ENCODE results near the gene MYO16. TPM values are rescaled to one million over a fixed set of nuclear protein-coding genes. Genes with fewer than 3 reads are reported as not detected.

Gene MYO16
- total RNA-seq, 2 donors from 2014 or later = 0.42 TPM; not detected in 1

DNA sequence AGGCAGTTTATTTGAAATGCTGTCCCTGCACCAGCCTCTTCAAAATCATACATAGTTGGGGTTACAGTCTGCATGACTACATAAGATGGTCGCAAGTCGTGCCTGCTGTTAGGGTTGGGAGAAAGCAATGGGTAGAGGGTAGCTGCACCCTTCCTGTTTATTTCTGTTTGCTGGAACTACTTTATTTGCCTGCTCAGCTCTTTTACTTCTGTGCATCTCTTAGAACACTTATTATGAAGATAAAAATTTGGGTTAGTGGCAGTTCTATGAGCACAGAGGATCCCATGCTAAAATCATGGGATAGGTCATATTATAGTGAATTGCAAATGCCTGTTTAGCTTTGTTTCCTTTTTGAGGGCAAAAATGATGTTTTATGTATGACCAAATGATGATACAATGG lies 160.1 kb downstream of the MYO16 start:
- Histone ChIP-seq H3K4me1 (ENCODE audit: control insufficient read depth in 1 of 2, low read depth in 2 of 2) (no peaks in the 10 kb centered on the region), H3K9me3 (no peaks in the 10 kb centered on the region), H3K27ac (no peak overlapping the region), H3K4me3 (no peak overlapping the region), H3K27me3 (replicated peaks; ENCODE audit: insufficient read depth) (no peaks in the 10 kb centered on the region), H3K36me3 (no peaks in the 10 kb centered on the region)
- ATAC-seq (ENCODE audit: insufficient number of reproducible peaks, low FRiP score, low read depth) (no peak), DNase-seq (ENCODE audit: low spot score) (no peak)
- TF ChIP-seq CTCF (IDR thresholded peaks at IDR 0.05) = no peak

GRCh38 chr13:108795841-108796240 lies 166.4 kb downstream of the MYO16 start:
- TF ChIP-seq CTCF (IDR thresholded peaks at IDR 0.05) = no peak
- H3K4me3 ChIP-seq = no peak overlapping the region
- no peak for DNase-seq (ENCODE audit: low spot score)
- ATAC-seq (ENCODE audit: insufficient number of reproducible peaks, low FRiP score, low read depth) = no peak
- no peaks in the 10 kb centered on the region for H3K9me3 ChIP-seq
- H3K27me3 ChIP-seq (replicated peaks; ENCODE audit: insufficient read depth) = no peaks in the 10 kb centered on the region
- no peak overlapping the region for H3K27ac ChIP-seq
- H3K36me3 ChIP-seq = no peaks in the 10 kb centered on the region
- H3K4me1 ChIP-seq (ENCODE audit: control insufficient read depth in 1 of 2, low read depth in 2 of 2) = no peaks in the 10 kb centered on the region

- Histone ChIP-seq H3K27me3 (replicated peaks; ENCODE audit: insufficient read depth) (no peaks in the 10 kb centered on the region), H3K36me3 (no peaks in the 10 kb centered on the region), H3K4me1 (ENCODE audit: control insufficient read depth in 1 of 2, low read depth in 2 of 2) (no peaks in the 10 kb centered on the region), H3K4me3 (no peak overlapping the region), H3K27ac (no peak overlapping the region), H3K9me3 (no peaks in the 10 kb centered on the region)
- no peak for TF ChIP-seq CTCF (IDR thresholded peaks at IDR 0.05)
- no peak for DNase-seq (ENCODE audit: low spot score)
- ATAC-seq (ENCODE audit: insufficient number of reproducible peaks, low FRiP score, low read depth) = no peak
Observed at GRCh38 chr13:108797354-108797753, 167.9 kb downstream of the MYO16 start.

DNA sequence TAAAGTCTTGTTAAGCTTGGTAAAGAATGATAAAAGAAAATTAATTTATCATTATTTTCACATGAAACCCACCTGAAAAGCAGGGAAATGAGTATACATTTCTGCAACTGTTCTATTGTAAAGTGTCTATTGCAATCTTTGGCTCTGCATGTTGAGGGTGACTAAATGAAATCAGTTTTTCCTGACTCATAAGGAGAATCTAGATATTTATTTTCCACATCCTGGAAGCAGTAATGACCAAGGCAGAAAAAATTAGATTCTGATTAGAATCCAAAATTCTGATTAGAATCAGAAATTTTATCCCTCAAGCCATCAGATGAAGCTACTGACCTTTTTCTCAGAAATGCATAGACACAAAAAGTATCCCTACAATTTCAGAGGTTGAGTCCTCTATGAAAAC lies 178.4 kb downstream of the MYO16 start:
- H3K27me3 ChIP-seq (replicated peaks; ENCODE audit: insufficient read depth) = no peaks in the 10 kb centered on the region
- no peak overlapping the region for H3K4me3 ChIP-seq
- H3K9me3 ChIP-seq = no peaks in the 10 kb centered on the region
- no peaks in the 10 kb centered on the region for H3K36me3 ChIP-seq
- DNase-seq (ENCODE audit: low spot score) (no peak), ATAC-seq (ENCODE audit: insufficient number of reproducible peaks, low FRiP score, low read depth) (no peak)
- TF ChIP-seq CTCF (IDR thresholded peaks at IDR 0.05) = no peak
- no peak overlapping the region for H3K27ac ChIP-seq
- H3K4me1 ChIP-seq (ENCODE audit: control insufficient read depth in 1 of 2, low read depth in 2 of 2) = no peaks in the 10 kb centered on the region

DNA sequence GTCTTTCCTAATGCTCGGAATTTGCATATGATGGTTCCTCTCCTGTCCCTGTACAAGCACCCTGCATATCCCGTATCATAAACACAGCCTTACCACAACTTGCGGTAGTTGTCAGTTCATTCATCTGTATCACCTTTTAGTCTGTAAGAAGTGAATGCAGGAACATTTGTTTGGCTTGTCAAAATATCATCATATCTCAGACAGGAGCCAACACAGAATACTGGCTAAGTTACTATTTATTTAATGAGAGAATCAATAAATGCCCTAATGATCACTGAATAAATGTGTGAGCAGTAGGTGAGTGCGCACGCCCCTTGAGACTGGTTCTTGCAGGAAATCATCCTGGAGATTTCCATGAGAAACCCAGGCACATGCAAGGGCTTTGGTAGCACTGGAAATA lies 182.8 kb downstream of the MYO16 start:
- Histone ChIP-seq H3K9me3 (no peaks in the 10 kb centered on the region), H3K4me3 (no peak overlapping the region), H3K27ac (no peak overlapping the region), H3K27me3 (replicated peaks; ENCODE audit: insufficient read depth) (no peaks in the 10 kb centered on the region), H3K36me3 (no peaks in the 10 kb centered on the region), H3K4me1 (ENCODE audit: control insufficient read depth in 1 of 2, low read depth in 2 of 2) (no peaks in the 10 kb centered on the region)
- no peak for TF ChIP-seq CTCF (IDR thresholded peaks at IDR 0.05)
- ATAC-seq (ENCODE audit: insufficient number of reproducible peaks, low FRiP score, low read depth) (no peak), DNase-seq (ENCODE audit: low spot score) (no peak)

Measured in thoracic aorta (tissue), 2 donors.